GM18870 (cell line): ENCODE measurements around the gene CCNT1.
"Not testable (repeated sequence)": the region's sequence is repeated elsewhere in the genome, so short reads cannot be mapped to it uniquely, and the experiment has no call there.

Source experiments
- ATAC-seq: cut with Tn5 transposase; IDR thresholded peaks from one replicate; pipeline ENCODE4 v1.9.1; 2021; ENCODE audit warnings: moderate library complexity; ENCODE audit not compliant: unreplicated experiment

CCNT1 gene

GRCh38 chr12:48693572-48693971 lies 22.9 kb downstream of the CCNT1 start:
- no peak for ATAC-seq

- ATAC-seq, result no peak
Measured at GRCh38 chr12:48691826-48692487, 24.6 kb downstream of the CCNT1 start.

GRCh38 chr12:48690990-48691389 lies 25.5 kb downstream of the CCNT1 start:
- no peak for ATAC-seq

GRCh38 chr12:48690436-48690835 lies 26.1 kb downstream of the CCNT1 start:
- ATAC-seq, result no peak

- no peak for ATAC-seq
Measured at GRCh38 chr12:48688836-48689235, 27.7 kb downstream of the CCNT1 start.

GRCh38 chr12:48687592-48687991 lies 28.9 kb downstream of the CCNT1 start:
- ATAC-seq, result no peak

- ATAC-seq, result no peak
Measured at GRCh38 chr12:48686615-48687334, 29.7 kb downstream of the CCNT1 start.

- no peak for ATAC-seq
Measured at GRCh38 chr12:48686037-48686595, 30.4 kb downstream of the CCNT1 start.

GRCh38 chr12:48683534-48683933 lies 33.0 kb downstream of the CCNT1 start:
- ATAC-seq, result no peak

- ATAC-seq, result no peak
Measured at GRCh38 chr12:48682927-48683326, 33.6 kb downstream of the CCNT1 start.

- ATAC-seq, result not testable (repeated sequence)
Measured at GRCh38 chr12:48682533-48682905, 34.0 kb downstream of the CCNT1 start.

GRCh38 chr12:48681710-48682532 lies 34.6 kb downstream of the CCNT1 start, which contains the start of gene KANSL2:
Gene KANSL2 (minus strand): TSS chr12:48682238. CDS start chr12:48681632, 606 bp downstream.
- ATAC-seq, result peak; percentile 99

- ATAC-seq, result no peak
Measured at GRCh38 chr12:48681399-48681709, 35.2 kb downstream of the CCNT1 start.

- no peak for ATAC-seq
Measured at GRCh38 chr12:48680861-48681260, 35.6 kb downstream of the CCNT1 start.

- no peak for ATAC-seq
Measured at GRCh38 chr12:48678551-48679185, 37.8 kb downstream of the CCNT1 start.

GRCh38 chr12:48671231-48671856 lies 45.2 kb downstream of the CCNT1 start:
- ATAC-seq, result no peak

- no peak for ATAC-seq
Measured at GRCh38 chr12:48668996-48669395, 47.5 kb downstream of the CCNT1 start.

GRCh38 chr12:48659863-48660262 lies 56.6 kb downstream of the CCNT1 start:
- ATAC-seq, result no peak

GRCh38 chr12:48651681-48652080 lies 64.8 kb downstream of the CCNT1 start:
- ATAC-seq, result no peak

- ATAC-seq, result not testable (repeated sequence)
Measured at GRCh38 chr12:48645354-48645753, 71.2 kb downstream of the CCNT1 start.

GRCh38 chr12:48643011-48643410 lies 73.5 kb downstream of the CCNT1 start:
- ATAC-seq, result no peak
